Stomach (tissue), 4 donors: ENCODE results near the gene OR52E4.

Source experiments
- CTCF ChIP-seq, 7 experiments: fragments of 450-650 bp in 4 of 7; fragments of 200-600 bp in 3 of 7; sonication (generic) in 3 of 7; IDR thresholded peaks; one replicate each; pipeline ENCODE4 v1.5.1; 2016 to 2019; ENCODE audit warnings: antibody characterized with exemption in 7 of 7, control low read depth in 2 of 7, mild to moderate bottlenecking in 1 of 7
- POLR2A ChIP-seq, 4 donors: fragments of 450-650 bp; IDR thresholded peaks; one replicate each; pipeline ENCODE4 v1.6.1; 2016; ENCODE audit warnings: antibody characterized with exemption in 4 of 4, control low read depth in 2 of 4, mild to moderate bottlenecking in 1 of 4, moderate library complexity in 1 of 4

- no peak for TF ChIP-seq CTCF (IDR thresholded peaks at IDR 0.05)
- no peak for TF ChIP-seq POLR2A (IDR thresholded peaks at IDR 0.05)
Measured at GRCh38 chr11:5922749-5923426, 42.5 kb downstream of the OR52E4 start.
